Nephron (organoid): ENCODE measurements around the gene EPS8L2.
A peak's percentile ranks its signal among the peaks of the same experiment; 100 is the strongest.

ENCODE experiments used
- H3K27ac Mint-ChIP-seq, 3 experiments: 2 replicates each; pipeline ENCODE4 v1.8.0; 2020; ENCODE audit warnings: mixed read lengths in 3 of 3, mild to moderate bottlenecking in 2 of 3, moderate library complexity in 1 of 3
- H3K27me3 Mint-ChIP-seq: 2 replicates; pipeline ENCODE4 v1.8.0; 2021; ENCODE audit warnings: low read depth, mild to moderate bottlenecking, moderate library complexity, mixed read lengths
- H3K36me3 Mint-ChIP-seq: 2 replicates; pipeline ENCODE4 v1.8.0; 2020; ENCODE audit warnings: low read depth, mixed read lengths
- H3K4me1 Mint-ChIP-seq: 2 replicates; pipeline ENCODE4 v1.8.0; 2020; ENCODE audit warnings: mixed read lengths
- H3K4me3 Mint-ChIP-seq, 3 experiments: 2 replicates each; pipeline ENCODE4 v1.8.0; 2020; ENCODE audit warnings: mild to moderate bottlenecking in 3 of 3, mixed read lengths in 3 of 3, moderate library complexity in 2 of 3
- H3K9me3 Mint-ChIP-seq: 2 replicates; pipeline ENCODE4 v1.8.0; 2020; ENCODE audit warnings: mixed read lengths
- CTCF ChIP-seq, 3 experiments: fragments of 200-600 bp; sonication (generic); IDR thresholded peaks; one replicate each; pipeline ENCODE4 v1.5.0; 2021; ENCODE audit warnings: antibody characterized with exemption in 3 of 3; ENCODE audit not compliant: unreplicated experiment in 3 of 3

Gene EPS8L2

DNA sequence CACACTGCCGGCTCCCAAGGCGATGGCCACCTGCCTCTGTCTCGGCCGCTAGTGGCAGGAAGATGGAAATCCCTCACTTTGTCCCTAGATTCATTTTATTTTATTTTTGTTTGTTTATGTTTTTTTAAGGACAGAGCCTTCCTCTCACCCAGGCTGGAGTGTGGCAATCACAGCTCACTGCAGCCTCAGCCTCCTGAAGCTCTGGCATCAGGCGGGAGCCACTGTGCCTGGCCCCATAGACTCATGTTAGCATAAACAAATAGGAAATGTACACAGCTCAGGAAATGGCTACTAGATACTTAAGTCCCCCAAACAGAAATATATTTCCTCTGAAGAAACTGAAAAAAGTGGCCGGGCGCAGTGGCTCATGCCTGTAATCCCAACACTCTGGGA lies 6.9 kb upstream of the EPS8L2 start:
- Mint-ChIP-seq H3K4me3 (peak overlapping the region in 2 of 3 experiments; percentile 35 to 43), H3K27me3 (no peaks in the 10 kb centered on the region), H3K36me3 (peaks cover 15% of the 10 kb centered on the region), H3K9me3 (no peaks in the 10 kb centered on the region), H3K27ac (no peak overlapping the region), H3K4me1 (peaks cover 20% of the 10 kb centered on the region)
- no peak for TF ChIP-seq CTCF (IDR thresholded peaks at IDR 0.05; ENCODE audit: unreplicated experiment in 3 of 3)

- no peaks in the 10 kb centered on the region for H3K9me3 Mint-ChIP-seq
- peaks cover 20% of the 10 kb centered on the region for H3K4me1 Mint-ChIP-seq
- peaks cover 15% of the 10 kb centered on the region for H3K36me3 Mint-ChIP-seq
- no peak overlapping the region for H3K27ac Mint-ChIP-seq
- no peak overlapping the region for H3K4me3 Mint-ChIP-seq
- TF ChIP-seq CTCF (IDR thresholded peaks at IDR 0.05; ENCODE audit: unreplicated experiment in 3 of 3) = no peak
- no peaks in the 10 kb centered on the region for H3K27me3 Mint-ChIP-seq
These were observed 6.3 kb upstream of the EPS8L2 start for GRCh38 chr11:699753-700152.

DNA sequence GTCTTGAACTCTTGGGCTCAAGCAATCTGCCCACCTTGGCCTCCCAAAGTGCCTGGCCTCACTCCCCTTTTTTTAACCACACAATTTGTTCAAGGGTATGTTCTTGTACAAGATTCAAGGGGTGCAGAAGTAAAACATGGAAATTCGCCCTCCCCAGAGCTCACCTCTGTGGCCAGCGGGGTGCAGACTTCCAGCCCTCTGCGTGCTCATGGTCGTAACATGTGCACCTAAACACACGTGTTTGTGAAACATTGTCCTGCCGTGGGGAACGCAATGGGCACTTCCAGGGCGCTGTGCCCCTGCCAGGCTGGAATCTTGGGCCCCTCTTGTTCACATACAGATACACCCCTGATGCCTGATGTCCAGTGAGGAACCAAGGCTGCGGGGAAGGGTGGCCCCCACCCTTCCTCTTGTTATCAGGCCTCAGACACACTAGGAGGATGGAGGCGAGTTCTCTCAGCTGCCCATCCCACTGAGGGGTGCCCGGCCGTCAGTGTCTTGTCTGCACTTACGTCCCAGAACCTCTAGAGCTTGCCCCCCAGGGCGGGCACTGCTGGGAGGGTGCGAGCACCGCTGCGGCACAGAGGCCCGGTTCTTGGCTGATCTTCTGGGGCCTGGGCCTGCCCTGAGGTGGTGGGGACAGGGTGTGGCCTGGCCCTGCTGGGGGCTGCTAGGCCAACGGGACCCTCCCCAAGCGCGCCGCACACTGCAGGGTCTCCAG lies 4.1 kb upstream of the EPS8L2 start:
- no peak for TF ChIP-seq CTCF (IDR thresholded peaks at IDR 0.05; ENCODE audit: unreplicated experiment in 3 of 3)
- H3K36me3 Mint-ChIP-seq = peaks cover 15% of the 10 kb centered on the region
- H3K27ac Mint-ChIP-seq = no peak overlapping the region
- H3K4me3 Mint-ChIP-seq = no peak overlapping the region
- H3K27me3 Mint-ChIP-seq = no peaks in the 10 kb centered on the region
- H3K4me1 Mint-ChIP-seq = peaks cover 15% of the 10 kb centered on the region
- H3K9me3 Mint-ChIP-seq = no peaks in the 10 kb centered on the region

DNA sequence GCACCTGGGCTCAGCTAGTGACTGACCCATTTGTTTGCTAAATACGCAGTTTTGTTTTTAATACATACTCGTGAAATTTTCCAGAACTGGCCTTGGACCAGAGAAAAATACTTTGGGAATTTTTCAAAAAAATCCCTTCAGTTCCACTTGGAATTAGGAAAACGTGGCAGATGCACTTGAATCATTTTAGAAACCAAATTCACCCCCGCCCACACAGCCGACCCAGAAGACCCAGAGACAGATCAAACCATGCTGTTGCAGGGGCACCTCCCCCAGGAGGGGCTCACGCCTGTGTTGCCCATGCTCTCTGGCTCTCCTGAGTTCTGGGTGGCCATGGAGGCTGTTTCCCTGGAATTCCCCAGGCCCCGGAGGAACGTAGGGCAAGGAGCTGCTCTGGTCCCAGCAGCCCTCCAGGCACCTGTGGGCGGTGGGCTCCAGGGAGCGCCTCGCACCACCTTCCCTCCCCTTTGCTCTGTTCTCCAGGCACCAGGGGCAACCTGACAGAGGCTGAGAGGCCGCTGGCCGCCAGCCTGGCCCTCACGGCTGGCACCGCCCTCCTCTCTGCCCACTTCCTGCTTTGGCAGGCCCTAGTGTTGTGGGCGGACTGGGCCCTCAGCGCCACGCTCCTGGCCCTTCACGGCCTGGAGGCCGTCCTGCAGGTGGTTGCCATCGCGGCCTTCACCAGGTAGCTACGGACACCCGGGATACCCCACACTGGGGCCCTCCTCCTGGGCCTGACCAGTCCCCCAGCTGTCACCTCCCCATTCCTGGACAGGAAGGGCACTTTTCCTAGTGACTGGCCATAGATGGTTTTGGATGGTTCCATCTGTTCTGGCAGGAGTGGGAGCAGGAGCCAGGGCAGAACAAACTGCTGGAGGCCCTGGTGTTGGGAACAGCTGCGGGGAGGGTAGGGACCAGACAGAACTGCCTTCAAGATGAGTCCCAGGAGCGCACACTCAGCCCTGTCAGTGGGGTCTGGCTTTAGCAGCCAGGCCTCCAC lies 3.3 kb upstream of the EPS8L2 start:
- Mint-ChIP-seq H3K36me3 (peaks cover 11% of the 10 kb centered on the region), H3K27me3 (peaks cover 6% of the 10 kb centered on the region), H3K4me3 (no peak overlapping the region), H3K27ac (no peak overlapping the region), H3K4me1 (peaks cover 7% of the 10 kb centered on the region), H3K9me3 (no peaks in the 10 kb centered on the region)
- TF ChIP-seq CTCF (IDR thresholded peaks at IDR 0.05; ENCODE audit: unreplicated experiment in 3 of 3) = no peak

DNA sequence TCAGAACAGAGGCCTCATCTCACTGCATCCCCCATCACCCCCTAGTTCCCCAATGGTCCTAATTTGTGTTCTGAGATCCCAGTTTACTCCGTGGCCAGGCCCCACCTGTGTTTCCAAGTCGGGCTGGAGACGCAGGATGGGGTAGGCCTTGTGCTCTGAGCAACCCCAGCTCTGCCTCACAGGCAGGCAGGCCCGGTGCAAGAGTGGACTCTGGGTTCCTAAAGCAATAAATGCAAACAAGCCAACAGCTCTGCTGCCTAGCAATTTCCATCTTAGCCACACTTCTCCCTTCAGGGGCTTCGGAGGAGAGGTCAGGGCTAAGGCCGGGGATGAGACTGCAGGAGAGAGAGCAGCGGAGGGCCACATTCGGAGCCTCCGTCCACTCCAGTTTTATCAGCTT lies 2.5 kb upstream of the EPS8L2 start:
- Mint-ChIP-seq H3K27ac (peak overlapping the region in 1 of 3 experiments; percentile 65), H3K4me3 (peak overlapping the region in 1 of 3 experiments; percentile 37), H3K27me3 (peaks cover 10% of the 10 kb centered on the region), H3K36me3 (peaks cover 8% of the 10 kb centered on the region), H3K9me3 (no peaks in the 10 kb centered on the region), H3K4me1 (no peaks in the 10 kb centered on the region)
- no peak for TF ChIP-seq CTCF (IDR thresholded peaks at IDR 0.05; ENCODE audit: unreplicated experiment in 3 of 3)
